B cell (primary cell): ENCODE measurements around the gene PAWR.

Experiments
- EZH2 ChIP-seq: IDR thresholded peaks from 2 replicates; pipeline ENCODE4 v1.6.1; 2012; ENCODE audit warnings: borderline replicate concordance, low read depth, mild to moderate bottlenecking, moderate library complexity, low read length; ENCODE audit not compliant: insufficient read depth, poor library complexity, severe bottlenecking
- TF ChIP-seq, protein P1 (sequence below): fragments of 200-600 bp; IDR thresholded peaks from one replicate; pipeline ENCODE4 v1.8.0; 2022; ENCODE audit warnings: antibody characterized with exemption, mild to moderate bottlenecking

GRCh38 chr12:79552192-79552591 is 138.6 kb downstream of the PAWR start:
- TF ChIP-seq, protein P1, sequence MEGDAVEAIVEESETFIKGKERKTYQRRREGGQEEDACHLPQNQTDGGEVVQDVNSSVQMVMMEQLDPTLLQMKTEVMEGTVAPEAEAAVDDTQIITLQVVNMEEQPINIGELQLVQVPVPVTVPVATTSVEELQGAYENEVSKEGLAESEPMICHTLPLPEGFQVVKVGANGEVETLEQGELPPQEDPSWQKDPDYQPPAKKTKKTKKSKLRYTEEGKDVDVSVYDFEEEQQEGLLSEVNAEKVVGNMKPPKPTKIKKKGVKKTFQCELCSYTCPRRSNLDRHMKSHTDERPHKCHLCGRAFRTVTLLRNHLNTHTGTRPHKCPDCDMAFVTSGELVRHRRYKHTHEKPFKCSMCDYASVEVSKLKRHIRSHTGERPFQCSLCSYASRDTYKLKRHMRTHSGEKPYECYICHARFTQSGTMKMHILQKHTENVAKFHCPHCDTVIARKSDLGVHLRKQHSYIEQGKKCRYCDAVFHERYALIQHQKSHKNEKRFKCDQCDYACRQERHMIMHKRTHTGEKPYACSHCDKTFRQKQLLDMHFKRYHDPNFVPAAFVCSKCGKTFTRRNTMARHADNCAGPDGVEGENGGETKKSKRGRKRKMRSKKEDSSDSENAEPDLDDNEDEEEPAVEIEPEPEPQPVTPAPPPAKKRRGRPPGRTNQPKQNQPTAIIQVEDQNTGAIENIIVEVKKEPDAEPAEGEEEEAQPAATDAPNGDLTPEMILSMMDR, result no peak
- TF ChIP-seq EZH2, result no peak
